ENCODE data around the gene ITK.

The ITK gene

GRCh38 chr5:157270771-157271170, 90.1 kb downstream of the ITK start:
- peak overlapping the region; percentile 98 for H3K27ac ChIP-seq (ENCODE audit: low read depth, low read length)
- H3K9ac ChIP-seq (ENCODE audit: low read length), result peak overlapping the region; percentile 89
- TF ChIP-seq CTCF (IDR thresholded peaks at IDR 0.05; ENCODE audit: insufficient read depth, low read length, poor library complexity, severe bottlenecking), result no peak
- no peak for TF ChIP-seq EZH2phosphoT487 (conservative IDR thresholded peaks at IDR 0.05; ENCODE audit: low read length)
- H4K20me1 ChIP-seq (ENCODE audit: low read depth, low read length), result no peaks in the 10 kb centered on the region
- 0 out of 2 replicates have a peak, but pooled peaks cover 3% of the 10 kb centered on the region for H3K36me3 ChIP-seq (ENCODE audit: low read length)
- no peaks in the 10 kb centered on the region for H3K9me2 ChIP-seq (replicated peaks; ENCODE audit: insufficient read depth, low read length)
- H3F3A ChIP-seq (ENCODE audit: insufficient read depth), result peaks cover 63% of the 10 kb centered on the region
- peak overlapping the region; percentile 66 for H3K4me3 ChIP-seq (ENCODE audit: insufficient read depth, low read length, poor library complexity, severe bottlenecking)
- H2AFZ ChIP-seq (ENCODE audit: low read depth, low read length, severe bottlenecking), result no peak overlapping the region
- H3K4me2 ChIP-seq (ENCODE audit: low read depth, low read length, poor library complexity, severe bottlenecking), result peak overlapping the region; percentile 91
- peaks cover 91% of the 10 kb centered on the region for H3K79me2 ChIP-seq (ENCODE audit: insufficient read depth, low read length)
- H3K9me3 ChIP-seq (ENCODE audit: insufficient read depth, low read length), result no peaks in the 10 kb centered on the region
- H3K27me3 ChIP-seq (ENCODE audit: low read length), result no peaks in the 10 kb centered on the region

GRCh38 chr5:157271740-157272271, 91.2 kb downstream of the ITK start:
- H3F3A ChIP-seq (ENCODE audit: insufficient read depth), result peaks cover 71% of the 10 kb centered on the region
- H3K27ac ChIP-seq (ENCODE audit: low read depth, low read length), result peak overlapping the region; percentile 98
- H2AFZ ChIP-seq (ENCODE audit: low read depth, low read length, severe bottlenecking), result no peak overlapping the region
- H3K9ac ChIP-seq (ENCODE audit: low read length), result peak overlapping the region; percentile 89
- no peaks in the 10 kb centered on the region for H3K27me3 ChIP-seq (ENCODE audit: low read length)
- TF ChIP-seq CTCF (IDR thresholded peaks at IDR 0.05; ENCODE audit: insufficient read depth, low read length, poor library complexity, severe bottlenecking), result no peak
- TF ChIP-seq EZH2phosphoT487 (conservative IDR thresholded peaks at IDR 0.05; ENCODE audit: low read length), result no peak
- H3K4me2 ChIP-seq (ENCODE audit: low read depth, low read length, poor library complexity, severe bottlenecking), result peak overlapping the region; percentile 91
- no peaks in the 10 kb centered on the region for H3K9me3 ChIP-seq (ENCODE audit: insufficient read depth, low read length)
- H4K20me1 ChIP-seq (ENCODE audit: low read depth, low read length), result 0 out of 2 replicates have a peak, but pooled peaks cover 7% of the 10 kb centered on the region
- H3K79me2 ChIP-seq (ENCODE audit: insufficient read depth, low read length), result peaks cover 95% of the 10 kb centered on the region
- H3K4me3 ChIP-seq (ENCODE audit: insufficient read depth, low read length, poor library complexity, severe bottlenecking), result peak overlapping the region; percentile 28
- H3K9me2 ChIP-seq (replicated peaks; ENCODE audit: insufficient read depth, low read length), result no peaks in the 10 kb centered on the region
- peaks cover 6% of the 10 kb centered on the region; the same call in 1 of the 2 replicates for H3K36me3 ChIP-seq (ENCODE audit: low read length)

- peak overlapping the region; percentile 28 for H3K4me3 ChIP-seq (ENCODE audit: insufficient read depth, low read length, poor library complexity, severe bottlenecking)
- peak overlapping the region; percentile 60 for H3K9ac ChIP-seq (ENCODE audit: low read length)
- H3K4me2 ChIP-seq (ENCODE audit: low read depth, low read length, poor library complexity, severe bottlenecking), result peak overlapping the region; percentile 90
- 0 out of 2 replicates have a peak, but pooled peaks cover 7% of the 10 kb centered on the region for H4K20me1 ChIP-seq (ENCODE audit: low read depth, low read length)
- peaks cover 67% of the 10 kb centered on the region for H3F3A ChIP-seq (ENCODE audit: insufficient read depth)
- H3K36me3 ChIP-seq (ENCODE audit: low read length), result peaks cover 6% of the 10 kb centered on the region; the same call in 1 of the 2 replicates
- H3K27me3 ChIP-seq (ENCODE audit: low read length), result no peaks in the 10 kb centered on the region
- H3K27ac ChIP-seq (ENCODE audit: low read depth, low read length), result peak overlapping the region; percentile 98
- no peak for TF ChIP-seq EZH2phosphoT487 (conservative IDR thresholded peaks at IDR 0.05; ENCODE audit: low read length)
- TF ChIP-seq CTCF (IDR thresholded peaks at IDR 0.05; ENCODE audit: insufficient read depth, low read length, poor library complexity, severe bottlenecking), result no peak
- no peaks in the 10 kb centered on the region for H3K9me3 ChIP-seq (ENCODE audit: insufficient read depth, low read length)
- no peak overlapping the region for H2AFZ ChIP-seq (ENCODE audit: low read depth, low read length, severe bottlenecking)
- peaks cover 95% of the 10 kb centered on the region for H3K79me2 ChIP-seq (ENCODE audit: insufficient read depth, low read length)
- H3K9me2 ChIP-seq (replicated peaks; ENCODE audit: insufficient read depth, low read length), result no peaks in the 10 kb centered on the region
Measured at GRCh38 chr5:157273131-157273556, 92.5 kb downstream of the ITK start.

Data from SU-DHL-6 (cell line).